K562 (cell line): Measurements from ENCODE around the gene NECAB3. TPM values are rescaled to one million over a fixed set of nuclear protein-coding genes. Genes with fewer than 3 reads are reported as not detected.

Experiments used
- CAMTA2 ChIP-seq: fragments of 250-450 bp; sonication (Bioruptor Pico); conservative IDR thresholded peaks from 2 replicates; pipeline ENCODE4 v1.5.1; 2022
- CBX1 ChIP-seq: sonication (generic); IDR thresholded peaks from 2 replicates; pipeline ENCODE4 v1.6.1; 2016; ENCODE audit warnings: antibody characterized with exemption, low read depth, mild to moderate bottlenecking
- CTBP1 ChIP-seq: fragments of 450-650 bp; IDR thresholded peaks from 2 replicates; pipeline ENCODE4 v1.6.1; 2016; ENCODE audit warnings: borderline replicate concordance
- ELF2 ChIP-seq: fragments of 250-450 bp; sonication (Bioruptor Pico); IDR thresholded peaks from 2 replicates; pipeline ENCODE4 v1.5.0; 2021; ENCODE audit warnings: mild to moderate bottlenecking
- ESRRB ChIP-seq: fragments of 250-450 bp; sonication (Bioruptor Pico); IDR thresholded peaks from 2 replicates; pipeline ENCODE4 v1.5.0; 2020; ENCODE audit warnings: mild to moderate bottlenecking, moderate library complexity, borderline replicate concordance
- JUNB ChIP-seq: fragments of 450-650 bp; formaldehyde crosslinking; conservative IDR thresholded peaks from 2 replicates; pipeline ENCODE4 v1.4.0; 2020; ENCODE audit warnings: mild to moderate bottlenecking
- KDM2B ChIP-seq: fragments of 250-450 bp; sonication (Bioruptor Pico); IDR thresholded peaks from 2 replicates; pipeline ENCODE4 v1.8.0; 2021; ENCODE audit warnings: mild to moderate bottlenecking, moderate library complexity
- KDM5B ChIP-seq: fragments of 200-600 bp; sonication (generic); IDR thresholded peaks from 2 replicates; pipeline ENCODE4 v1.6.1; 2012; ENCODE audit warnings: low read depth, mild to moderate bottlenecking, moderate library complexity, low read length, control low read depth, inconsistent platforms; ENCODE audit not compliant: insufficient replicate concordance
- MTA3 ChIP-seq: fragments of 450-650 bp; formaldehyde crosslinking; IDR thresholded peaks from 2 replicates; pipeline ENCODE4 v1.6.1; 2017; ENCODE audit warnings: mild to moderate bottlenecking, borderline replicate concordance
- NONO ChIP-seq, 2 experiments: fragments of 200-400 bp in 1 of 2; fragments of 450-650 bp in 1 of 2; formaldehyde crosslinking in 1 of 2; IDR thresholded peaks; 2 replicates each; pipeline ENCODE4 v1.6.1; 2017; ENCODE audit warnings: low read depth in 2 of 2, mild to moderate bottlenecking in 2 of 2, moderate library complexity in 2 of 2, low read length in 1 of 2
- NR2C1 ChIP-seq, 2 experiments: fragments of 450-650 bp; IDR thresholded peaks; 2 replicates each; pipeline ENCODE4 v1.6.1; 2017; ENCODE audit warnings: mild to moderate bottlenecking in 2 of 2, antibody characterized with exemption in 1 of 2, inconsistent platforms in 1 of 2, missing compliant biosample characterization in 1 of 2, missing genetic modification characterization in 1 of 2
- RCOR1 ChIP-seq, 2 experiments: IDR thresholded peaks; 2 replicates each; pipeline ENCODE4 v1.6.1; 2012; ENCODE audit warnings: low read depth in 2 of 2, low read length in 2 of 2, borderline replicate concordance in 1 of 2, improper control_type of control experiment in 1 of 2
- RREB1 ChIP-seq: fragments of 250-450 bp; sonication (Bioruptor Pico); IDR thresholded peaks from 2 replicates; pipeline ENCODE4 v1.4.0; 2020
- RUNX1 ChIP-seq: sonication (generic); IDR thresholded peaks from 2 replicates; pipeline ENCODE4 v1.6.1; 2016; ENCODE audit warnings: antibody characterized with exemption, low read depth
- SAP30 ChIP-seq: fragments of 200-600 bp; sonication (generic); IDR thresholded peaks from 2 replicates; pipeline ENCODE4 v1.6.1; 2012; ENCODE audit warnings: borderline replicate concordance, low read depth, mild to moderate bottlenecking, moderate library complexity, low read length, control low read depth, inconsistent platforms; ENCODE audit not compliant: insufficient read depth, poor library complexity, severe bottlenecking
- ZNF143 ChIP-seq: sonication (generic); formaldehyde crosslinking; IDR thresholded peaks from 2 replicates; pipeline ENCODE4 v1.9.0; 2022; ENCODE audit warnings: mild to moderate bottlenecking, missing genetic modification reagents
- ZNF76 ChIP-seq: fragments of 250-450 bp; sonication (Bioruptor Pico); IDR thresholded peaks from 2 replicates; pipeline ENCODE4 v1.4.0; 2020; ENCODE audit warnings: mild to moderate bottlenecking, moderate library complexity, borderline replicate concordance
- ZNF766 ChIP-seq: fragments of 200-800 bp; sonication (Bioruptor generic); conservative IDR thresholded peaks from 2 replicates; pipeline ENCODE4 v1.6.1; 2016; ENCODE audit warnings: missing genetic modification characterization, missing compliant biosample characterization
- polyA plus RNA-seq, 8 experiments: library from polyadenylated mRNA; depleted of rRNA in 4 of 8; stranded (reverse) in 5 of 8; unstranded in 3 of 8; fragments of >200 nt; fragmentation: Nextera tagmentation in 2 of 8; fragmentation: Illumina TruSeq in 1 of 8; extraction: Ambion mirVana in 2 of 8; extraction: Trizol in 1 of 8; gene quantifications; 2 replicates each; pipeline versions ENCODE4 v1.2.1 to v1.2.3, GENCODE V29; 2011 to 2014; ENCODE audit warnings: inconsistent platforms in 1 of 8, missing spikeins in 1 of 8
- total RNA-seq, 7 experiments: library from RNA; depleted of rRNA in 6 of 7; stranded (reverse); fragments of >200 nt in 6 of 7; fragmentation: Illumina TruSeq in 2 of 7; extraction: Trizol in 2 of 7; gene quantifications; 2 replicates each; pipeline versions ENCODE4 v1.2.1 to v1.2.3, GENCODE V29; 2011 to 2021; ENCODE audit warnings: low replicate concordance in 1 of 7
- TF ChIP-seq, protein P1 (sequence below): fragments of 250-450 bp; sonication (Bioruptor Pico); IDR thresholded peaks from 2 replicates; pipeline ENCODE4 v1.8.0; 2021; ENCODE audit warnings: moderate library complexity, mild to moderate bottlenecking, inconsistent platforms

Gene NECAB3
- total and polyA plus RNA-seq, 9 of the 15 experiments (the other 6 are each of a cell fraction or from before 2014, with no cell fraction given), result 0.94 to 63.3 (median 31.5) TPM

DNA sequence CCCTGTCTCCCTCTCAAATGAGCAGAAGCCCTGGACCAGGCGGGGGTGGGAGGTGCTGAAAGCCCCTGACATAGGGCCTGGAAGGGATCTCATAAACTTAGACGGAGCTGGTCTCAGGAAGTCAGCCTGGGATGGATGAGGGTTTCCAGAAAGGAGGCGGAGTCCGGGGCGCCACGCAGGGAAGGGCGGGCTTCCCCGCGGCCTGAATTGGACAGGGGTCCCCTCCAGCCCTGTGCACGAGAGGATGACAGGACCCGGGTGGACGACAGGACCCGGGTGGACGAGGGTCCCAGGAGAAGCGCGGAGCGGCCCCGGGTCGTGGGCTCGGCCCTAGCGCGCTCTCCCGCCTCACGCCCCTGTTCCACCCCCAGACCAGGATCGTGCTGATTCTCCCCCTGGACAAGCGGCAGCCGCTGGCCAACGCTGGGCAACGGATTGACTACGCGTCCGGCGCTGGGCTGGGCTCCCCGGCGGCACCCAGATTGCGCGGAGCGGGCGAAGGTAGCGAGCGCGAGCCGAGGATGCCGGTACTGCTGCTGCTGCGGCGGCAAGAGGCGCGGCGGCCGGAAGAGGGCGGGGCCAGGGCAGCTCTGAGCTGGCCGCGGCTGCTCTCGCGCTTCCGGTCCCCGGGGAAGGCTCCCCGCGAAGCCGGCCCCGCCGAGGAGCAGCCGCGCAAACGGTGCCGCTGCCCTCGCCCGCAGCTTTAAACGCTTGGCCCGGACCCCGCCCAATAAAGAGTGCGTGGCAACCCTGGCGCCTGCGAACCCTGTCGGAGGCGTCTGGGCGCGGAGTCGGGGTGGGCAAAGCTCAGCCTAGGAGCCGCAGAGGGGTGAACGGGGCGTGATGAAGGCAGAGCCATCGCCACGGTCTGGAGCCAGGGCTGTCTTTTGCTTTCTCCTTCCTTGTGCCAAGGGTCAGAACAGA lies 10.8 kb downstream of the NECAB3 start (continued):
- peak; percentile 81 for TF ChIP-seq KDM5B
- TF ChIP-seq ESRRB (CRISPR knock-in tag), result 0 out of 2 replicates have a peak, but pooled peaks have one; percentile 54
- TF ChIP-seq MTA3, result no peak
- no peak for TF ChIP-seq RUNX1
- peak; percentile 79 for TF ChIP-seq CTBP1
- peak; percentile 67; the same call in 1 of the 2 replicates for TF ChIP-seq CBX1
- TF ChIP-seq JUNB (CRISPR knock-in tag), result no peak
- no peak for TF ChIP-seq ZNF766
- TF ChIP-seq ELF2, result peak; percentile 68; the same call in 1 of the 2 replicates
- 0 out of 4 replicates have a peak, but pooled peaks of 1 of the 2 experiments have one; percentile 5 for TF ChIP-seq RCOR1 (IDR thresholded peaks at IDR 0.05; ENCODE audit: borderline replicate concordance in 1 of 2, low read depth in 2 of 2, low read length in 2 of 2)
- peak; percentile 18 for TF ChIP-seq SAP30
- TF ChIP-seq, protein P1, sequence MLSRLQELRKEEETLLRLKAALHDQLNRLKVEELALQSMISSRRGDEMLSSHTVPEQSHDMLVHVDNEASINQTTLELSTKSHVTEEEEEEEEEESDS (CRISPR knock-in tag), result no peak
- TF ChIP-seq ZNF143 (CRISPR knock-in tag), result 0 out of 2 replicates have a peak, but pooled peaks have one; percentile 6
- peak; percentile 43 to 91; a peak in 3 of 4 replicates for TF ChIP-seq NONO (IDR thresholded peaks at IDR 0.05; ENCODE audit: low read depth in 2 of 2, low read length in 1 of 2)
- peak; percentile 86; the same call in 1 of the 2 replicates for TF ChIP-seq CAMTA2 (CRISPR knock-in tag)
- 0 out of 2 replicates have a peak, but pooled peaks have one; percentile 54 for TF ChIP-seq ZNF76
- 0 out of 2 replicates have a peak, but pooled peaks have one; percentile 48 for TF ChIP-seq RREB1
- TF ChIP-seq KDM2B (CRISPR knock-in tag), result no peak; the same call in 1 of the 2 replicates
- TF ChIP-seq NR2C1 (IDR thresholded peaks at IDR 0.05), result no peak
- no peak for TF ChIP-seq NR2C1 (tag; IDR thresholded peaks at IDR 0.05)
